K562 (cell line): ENCODE measurements around the gene TSGA10IP. TPM values are rescaled to one million over a fixed set of nuclear protein-coding genes. Genes with fewer than 3 reads are reported as not detected.

Experiments
- ATAC-seq: fragments of 200-7000 bp; cut with Tn5 transposase; 3 replicates; pipeline ENCODE4 v1.9.1; 2020; ENCODE audit warnings: moderate library complexity
- BruUV-seq: library from RNA; stranded (reverse); fragments of 400-500 nt; replicated peaks from 2 replicates; lab custom pipeline; 2021; lab: Mats Ljungman, UMichigan
- CTCF ChIA-PET: fragments of 300-600 bp; formaldehyde crosslinking; extraction: SDS; loops from one replicate; lab custom pipeline; 2021; ENCODE audit warnings: low intra/inter-chr PET ratio; lab: Yijun Ruan, JAX
- POLR2A ChIA-PET: fragments of 300-600, 350-650 bp; sonication (Branson Sonifier 250); formaldehyde crosslinking; extraction: SDS; loops from one replicate; lab custom pipeline; 2021; ENCODE audit warnings: antibody characterized with exemption, inconsistent platforms; lab: Yijun Ruan, JAX
- DNase-seq, 4 experiments: peaks; one replicate each; pipeline versions ENCODE4 v3.0.0 to v3.0.0-alpha.2; 2011 to 2018; ENCODE audit warnings: low spot score in 3 of 4, mixed read lengths in 3 of 4; ENCODE audit errors: extremely low read depth in 1 of 4
- FAIRE-seq: peaks from 2 replicates; lab custom pipeline; 2011; peaks lifted over from hg19 to GRCh38; lab: Jason Lieb, UNC
- H2AFZ ChIP-seq: 2 replicates; pipeline ENCODE4 v1.6.0; 2011; ENCODE audit warnings: low read depth, low read length, control low read depth, inconsistent platforms
- H3K27ac ChIP-seq: fragments of 200-600 bp; 3 replicates; pipeline ENCODE4 v1.8.0; 2011; ENCODE audit warnings: low read depth, mild to moderate bottlenecking, control low read depth, inconsistent platforms, low read length, moderate library complexity, mixed read lengths; ENCODE audit errors: extremely low read depth
- H3K27me3 ChIP-seq, 2 experiments: fragments of 300-600 bp in 1 of 2; 2 replicates in 1 of 2; 3 replicates in 1 of 2; pipeline versions ENCODE4 v1.6.0 to v1.8.0; 2011; ENCODE audit warnings: inconsistent platforms in 2 of 2, low read length in 2 of 2, mild to moderate bottlenecking in 1 of 2, mixed read lengths in 1 of 2, moderate library complexity in 1 of 2; ENCODE audit not compliant: control insufficient read depth in 2 of 2, insufficient read depth in 2 of 2
- H3K36me3 ChIP-seq: fragments of 300-600 bp; 3 replicates; pipeline ENCODE4 v1.8.0; 2011; ENCODE audit warnings: mild to moderate bottlenecking, low read length, inconsistent platforms; ENCODE audit not compliant: control insufficient read depth, insufficient read depth
- H3K4me1 ChIP-seq, 2 experiments: fragments of 200-600 bp in 1 of 2; replicated peaks in 1 of 2; 2 replicates in 1 of 2; 3 replicates in 1 of 2; pipeline versions ENCODE4 v1.5.1 to v1.8.0; 2011; ENCODE audit warnings: inconsistent platforms in 2 of 2, low read length in 2 of 2, mild to moderate bottlenecking in 1 of 2, mixed read lengths in 1 of 2, moderate library complexity in 1 of 2; ENCODE audit not compliant: control insufficient read depth in 2 of 2, insufficient read depth in 2 of 2
- H3K4me2 ChIP-seq: 2 replicates; pipeline ENCODE4 v1.6.1; 2011; ENCODE audit warnings: low read length, control low read depth, inconsistent platforms, mixed read lengths; ENCODE audit not compliant: insufficient read depth
- H3K4me3 ChIP-seq: fragments of 200-600 bp; sonication (generic), shearing (Covaris generic); 2 replicates; pipeline ENCODE4 v1.5.1; 2016; ENCODE audit warnings: control low read depth, inconsistent platforms
- H3K79me2 ChIP-seq: fragments of 200-600 bp; 3 replicates; pipeline ENCODE4 v1.8.0; 2011; ENCODE audit warnings: low read length, inconsistent platforms; ENCODE audit not compliant: control insufficient read depth, insufficient read depth
- H3K9ac ChIP-seq, 2 experiments: 2 replicates each; pipeline versions ENCODE4 v1.6.0 to v1.6.1; 2011; ENCODE audit warnings: low read depth in 2 of 2, low read length in 2 of 2, control low read depth in 1 of 2, inconsistent platforms in 1 of 2, mild to moderate bottlenecking in 1 of 2, mixed read lengths in 1 of 2; ENCODE audit not compliant: insufficient read depth in 1 of 2
- H3K9me1 ChIP-seq: one replicate; pipeline ENCODE4 v1.6.0; 2011; ENCODE audit warnings: inconsistent platforms, mild to moderate bottlenecking, low read length, moderate library complexity; ENCODE audit not compliant: control insufficient read depth, insufficient read depth
- H3K9me3 ChIP-seq: replicated peaks from 2 replicates; pipeline ENCODE4 v1.5.1; 2011; ENCODE audit warnings: low read depth, low read length, inconsistent platforms; ENCODE audit not compliant: control insufficient read depth, insufficient read depth
- H4K20me1 ChIP-seq: replicated peaks from 2 replicates; pipeline ENCODE4 v1.6.1; 2011; ENCODE audit warnings: low read length, inconsistent platforms, mixed read lengths; ENCODE audit not compliant: control insufficient read depth, insufficient read depth
- HINFP ChIP-seq: fragments of 450-650 bp; conservative IDR thresholded peaks from 2 replicates; pipeline ENCODE4 v1.6.1; 2016; ENCODE audit warnings: missing genetic modification characterization, low read depth, mild to moderate bottlenecking, control low read depth, missing compliant biosample characterization
- KDM1A ChIP-seq, 2 experiments: fragments of 450-650 bp; IDR thresholded peaks; 2 replicates each; pipeline ENCODE4 v1.6.1; 2016; ENCODE audit warnings: mild to moderate bottlenecking in 2 of 2
- SFPQ ChIP-seq: fragments of 200-400 bp; formaldehyde crosslinking; IDR thresholded peaks from 2 replicates; pipeline ENCODE4 v1.6.1; 2017; ENCODE audit warnings: mild to moderate bottlenecking, low read depth, low read length, moderate library complexity
- WGBS: fragments of 100-300 bp; shearing (Covaris generic); methylation state at CpG from one replicate; pipeline ENCODE4 v1.1.6; 2016; ENCODE audit warnings: low coverage, mixed read lengths; ENCODE audit not compliant: insufficient coverage; ENCODE audit errors: missing lambda C conversion rate; 5-methylcytosine and 5-hydroxymethylcytosine counted together
- in situ Hi-C: fragments of 300-500 bp; cut with MboI; formaldehyde crosslinking; loops from 4 replicates; pipeline ENCODE4 v1.15.0; 2018; ENCODE audit warnings: inconsistent platforms, mixed read lengths
- intact Hi-C: fragments of 100-400 bp; cut with micrococcal nuclease; formaldehyde crosslinking; loops from 2 replicates; pipeline ENCODE4 v1.14.2; 2022
- polyA plus RNA-seq, 8 experiments: library from polyadenylated mRNA; depleted of rRNA in 4 of 8; stranded (reverse) in 5 of 8; unstranded in 3 of 8; fragments of >200 nt; fragmentation: Nextera tagmentation in 2 of 8; fragmentation: Illumina TruSeq in 1 of 8; extraction: Ambion mirVana in 2 of 8; extraction: Trizol in 1 of 8; gene quantifications; 2 replicates each; pipeline versions ENCODE4 v1.2.1 to v1.2.3, GENCODE V29; 2011 to 2014; ENCODE audit warnings: inconsistent platforms in 1 of 8, missing spikeins in 1 of 8
- total RNA-seq, 7 experiments: library from RNA; depleted of rRNA in 6 of 7; stranded (reverse); fragments of >200 nt in 6 of 7; fragmentation: Illumina TruSeq in 2 of 7; extraction: Trizol in 2 of 7; gene quantifications; 2 replicates each; pipeline versions ENCODE4 v1.2.1 to v1.2.3, GENCODE V29; 2011 to 2021; ENCODE audit warnings: low replicate concordance in 1 of 7

Gene TSGA10IP
- total and polyA plus RNA-seq, 9 of the 15 experiments (the other 6 are each of a cell fraction or from before 2014, with no cell fraction given) = not detected

GRCh38 chr11:65972116-65972515, 26.8 kb downstream of the TSGA10IP start (continued):
- TF ChIP-seq SFPQ = no peak

- Histone ChIP-seq H3K27me3 (no peaks in the 10 kb centered on the region), H3K9me1 (no peaks in the 10 kb centered on the region), H3K79me2 (no peaks in the 10 kb centered on the region), H3K9me3 (no peaks in the 10 kb centered on the region), H4K20me1 (no peaks in the 10 kb centered on the region), H3K4me2 (no peak overlapping the region), H3K27ac (no peak overlapping the region), H3K9ac (no peak overlapping the region), H3K4me1 (peaks cover 0 to 16% of the 10 kb centered on the region in 2 experiments; a peak in 3 of 5 replicates), H3K36me3 (peaks cover 66% of the 10 kb centered on the region), H3K4me3 (no peak overlapping the region), H2AFZ (no peak overlapping the region)
- BruUV-seq = no TSS peak
- ChIA-PET POLR2A (interaction anchor here (1.9 kb wide), 1 partner anchor 9 kb away, joined by 6 read pairs; no protein-coding TSS in a partner anchor), CTCF (no interaction called here)
- intact Hi-C loops = no loop called here
- no peak for DNase-seq
- FAIRE-seq = no peak
- in situ Hi-C loops = no loop called here
- ATAC-seq = peak; percentile 31; the same call in 1 of the 3 replicates
- 90% methylated on average over 13 of the region's 13 CpGs for WGBS
- TF ChIP-seq KDM1A (IDR thresholded peaks at IDR 0.05) (0 out of 4 replicates have a peak, but pooled peaks of 1 of the 2 experiments have one; percentile 10), HINFP (tag) (no peak)
These were observed 28.3 kb downstream of the TSGA10IP start for GRCh38 chr11:65973439-65974110.
